K562 (cell line): ENCODE measurements around the gene MYCN. TPM values are rescaled to one million over a fixed set of nuclear protein-coding genes. Genes with fewer than 3 reads are reported as not detected.

Experiments
- ATAC-seq: fragments of 200-7000 bp; cut with Tn5 transposase; 3 replicates; pipeline ENCODE4 v1.9.1; 2020; ENCODE audit warnings: moderate library complexity
- BruUV-seq: library from RNA; stranded (reverse); fragments of 400-500 nt; replicated peaks from 2 replicates; lab custom pipeline; 2021; lab: Mats Ljungman, UMichigan
- CTCF ChIA-PET: fragments of 300-600 bp; formaldehyde crosslinking; extraction: SDS; loops from one replicate; lab custom pipeline; 2021; ENCODE audit warnings: low intra/inter-chr PET ratio; lab: Yijun Ruan, JAX
- POLR2A ChIA-PET: fragments of 300-600, 350-650 bp; sonication (Branson Sonifier 250); formaldehyde crosslinking; extraction: SDS; loops from one replicate; lab custom pipeline; 2021; ENCODE audit warnings: antibody characterized with exemption, inconsistent platforms; lab: Yijun Ruan, JAX
- DNase-seq, 4 experiments: peaks; one replicate each; pipeline versions ENCODE4 v3.0.0 to v3.0.0-alpha.2; 2011 to 2018; ENCODE audit warnings: low spot score in 3 of 4, mixed read lengths in 3 of 4; ENCODE audit errors: extremely low read depth in 1 of 4
- FAIRE-seq: peaks from 2 replicates; lab custom pipeline; 2011; peaks lifted over from hg19 to GRCh38; lab: Jason Lieb, UNC
- H2AFZ ChIP-seq: 2 replicates; pipeline ENCODE4 v1.6.0; 2011; ENCODE audit warnings: low read depth, low read length, control low read depth, inconsistent platforms
- H3K27ac ChIP-seq: fragments of 200-600 bp; 3 replicates; pipeline ENCODE4 v1.8.0; 2011; ENCODE audit warnings: low read depth, mild to moderate bottlenecking, control low read depth, inconsistent platforms, low read length, moderate library complexity, mixed read lengths; ENCODE audit errors: extremely low read depth
- H3K27me3 ChIP-seq, 2 experiments: fragments of 300-600 bp in 1 of 2; 2 replicates in 1 of 2; 3 replicates in 1 of 2; pipeline versions ENCODE4 v1.6.0 to v1.8.0; 2011; ENCODE audit warnings: inconsistent platforms in 2 of 2, low read length in 2 of 2, mild to moderate bottlenecking in 1 of 2, mixed read lengths in 1 of 2, moderate library complexity in 1 of 2; ENCODE audit not compliant: control insufficient read depth in 2 of 2, insufficient read depth in 2 of 2
- H3K36me3 ChIP-seq: fragments of 300-600 bp; 3 replicates; pipeline ENCODE4 v1.8.0; 2011; ENCODE audit warnings: mild to moderate bottlenecking, low read length, inconsistent platforms; ENCODE audit not compliant: control insufficient read depth, insufficient read depth
- H3K4me1 ChIP-seq, 2 experiments: fragments of 200-600 bp in 1 of 2; replicated peaks in 1 of 2; 2 replicates in 1 of 2; 3 replicates in 1 of 2; pipeline versions ENCODE4 v1.5.1 to v1.8.0; 2011; ENCODE audit warnings: inconsistent platforms in 2 of 2, low read length in 2 of 2, mild to moderate bottlenecking in 1 of 2, mixed read lengths in 1 of 2, moderate library complexity in 1 of 2; ENCODE audit not compliant: control insufficient read depth in 2 of 2, insufficient read depth in 2 of 2
- H3K4me2 ChIP-seq: 2 replicates; pipeline ENCODE4 v1.6.1; 2011; ENCODE audit warnings: low read length, control low read depth, inconsistent platforms, mixed read lengths; ENCODE audit not compliant: insufficient read depth
- H3K4me3 ChIP-seq: fragments of 200-600 bp; sonication (generic), shearing (Covaris generic); 2 replicates; pipeline ENCODE4 v1.5.1; 2016; ENCODE audit warnings: control low read depth, inconsistent platforms
- H3K79me2 ChIP-seq: fragments of 200-600 bp; 3 replicates; pipeline ENCODE4 v1.8.0; 2011; ENCODE audit warnings: low read length, inconsistent platforms; ENCODE audit not compliant: control insufficient read depth, insufficient read depth
- H3K9ac ChIP-seq, 2 experiments: 2 replicates each; pipeline versions ENCODE4 v1.6.0 to v1.6.1; 2011; ENCODE audit warnings: low read depth in 2 of 2, low read length in 2 of 2, control low read depth in 1 of 2, inconsistent platforms in 1 of 2, mild to moderate bottlenecking in 1 of 2, mixed read lengths in 1 of 2; ENCODE audit not compliant: insufficient read depth in 1 of 2
- H3K9me1 ChIP-seq: one replicate; pipeline ENCODE4 v1.6.0; 2011; ENCODE audit warnings: inconsistent platforms, mild to moderate bottlenecking, low read length, moderate library complexity; ENCODE audit not compliant: control insufficient read depth, insufficient read depth
- H3K9me3 ChIP-seq: replicated peaks from 2 replicates; pipeline ENCODE4 v1.5.1; 2011; ENCODE audit warnings: low read depth, low read length, inconsistent platforms; ENCODE audit not compliant: control insufficient read depth, insufficient read depth
- H4K20me1 ChIP-seq: replicated peaks from 2 replicates; pipeline ENCODE4 v1.6.1; 2011; ENCODE audit warnings: low read length, inconsistent platforms, mixed read lengths; ENCODE audit not compliant: control insufficient read depth, insufficient read depth
- ATF2 ChIP-seq: sonication (generic); formaldehyde crosslinking; IDR thresholded peaks from 2 replicates; pipeline ENCODE4 v1.8.1; 2022; ENCODE audit warnings: missing genetic modification reagents
- FOSL1 ChIP-seq: fragments of 200-800 bp; sonication (Bioruptor generic); conservative IDR thresholded peaks from 2 replicates; pipeline ENCODE4 v1.6.1; 2016; ENCODE audit warnings: missing genetic modification characterization, missing compliant biosample characterization
- HDAC1 ChIP-seq, 2 experiments: fragments of 450-650 bp; IDR thresholded peaks; 2 replicates each; pipeline ENCODE4 v1.6.1; 2016 to 2017; ENCODE audit warnings: inconsistent platforms in 1 of 2, mild to moderate bottlenecking in 1 of 2, moderate library complexity in 1 of 2
- LCOR ChIP-seq: sonication (generic); formaldehyde crosslinking; IDR thresholded peaks from 2 replicates; pipeline ENCODE4 v1.8.0; 2022; ENCODE audit warnings: mild to moderate bottlenecking, missing genetic modification reagents
- MEF2D ChIP-seq: conservative IDR thresholded peaks from 2 replicates; pipeline ENCODE4 v1.6.1; 2016; ENCODE audit warnings: low read depth, missing genetic modification characterization, missing compliant biosample characterization
- RBBP5 ChIP-seq: fragments of 200-600 bp; sonication (generic); IDR thresholded peaks from 2 replicates; pipeline ENCODE4 v1.6.1; 2012; ENCODE audit warnings: borderline replicate concordance, mild to moderate bottlenecking, low read length, control low read depth, inconsistent platforms; ENCODE audit not compliant: insufficient read depth, poor library complexity, severe bottlenecking
- RBM17 ChIP-seq: fragments of 200-400 bp; formaldehyde crosslinking; IDR thresholded peaks from 2 replicates; pipeline ENCODE4 v1.6.1; 2017; ENCODE audit warnings: low read depth, mild to moderate bottlenecking, low read length, borderline replicate concordance
- SP2 ChIP-seq: IDR thresholded peaks from 2 replicates; pipeline ENCODE4 v1.6.1; 2011; ENCODE audit warnings: mild to moderate bottlenecking, low read depth, low read length, moderate library complexity; ENCODE audit not compliant: poor library complexity, severe bottlenecking; ENCODE audit errors: extremely low read depth
- ZNF764 ChIP-seq: fragments of 250-450 bp; sonication (Bioruptor Pico); IDR thresholded peaks from 2 replicates; pipeline ENCODE4 v1.4.0; 2020; ENCODE audit warnings: low read depth, mild to moderate bottlenecking, moderate library complexity
- WGBS: fragments of 100-300 bp; shearing (Covaris generic); methylation state at CpG from one replicate; pipeline ENCODE4 v1.1.6; 2016; ENCODE audit warnings: low coverage, mixed read lengths; ENCODE audit not compliant: insufficient coverage; ENCODE audit errors: missing lambda C conversion rate; 5-methylcytosine and 5-hydroxymethylcytosine counted together
- in situ Hi-C: fragments of 300-500 bp; cut with MboI; formaldehyde crosslinking; loops from 4 replicates; pipeline ENCODE4 v1.15.0; 2018; ENCODE audit warnings: inconsistent platforms, mixed read lengths
- intact Hi-C: fragments of 100-400 bp; cut with micrococcal nuclease; formaldehyde crosslinking; loops from 2 replicates; pipeline ENCODE4 v1.14.2; 2022
- polyA plus RNA-seq, 8 experiments: library from polyadenylated mRNA; depleted of rRNA in 4 of 8; stranded (reverse) in 5 of 8; unstranded in 3 of 8; fragments of >200 nt; fragmentation: Nextera tagmentation in 2 of 8; fragmentation: Illumina TruSeq in 1 of 8; extraction: Ambion mirVana in 2 of 8; extraction: Trizol in 1 of 8; gene quantifications; 2 replicates each; pipeline versions ENCODE4 v1.2.1 to v1.2.3, GENCODE V29; 2011 to 2014; ENCODE audit warnings: inconsistent platforms in 1 of 8, missing spikeins in 1 of 8
- total RNA-seq, 7 experiments: library from RNA; depleted of rRNA in 6 of 7; stranded (reverse); fragments of >200 nt in 6 of 7; fragmentation: Illumina TruSeq in 2 of 7; extraction: Trizol in 2 of 7; gene quantifications; 2 replicates each; pipeline versions ENCODE4 v1.2.1 to v1.2.3, GENCODE V29; 2011 to 2021; ENCODE audit warnings: low replicate concordance in 1 of 7
- TF ChIP-seq, protein P1 (sequence below): sonication (generic); formaldehyde crosslinking; IDR thresholded peaks from 2 replicates; pipeline ENCODE4 v1.8.1; 2022; ENCODE audit warnings: missing genetic modification reagents

Gene MYCN
- total and polyA plus RNA-seq, 9 of the 15 experiments (the other 6 are each of a cell fraction or from before 2014, with no cell fraction given): not detected

GRCh38 chr2:15970701-15971100 is 30.4 kb downstream of the MYCN start:
- Histone ChIP-seq H3K4me3 (no peak overlapping the region), H3K27ac (no peak overlapping the region), H3K4me1 (no peaks in the 10 kb centered on the region), H3K79me2 (no peaks in the 10 kb centered on the region), H3K9ac (no peak overlapping the region), H3K9me1 (no peaks in the 10 kb centered on the region), H4K20me1 (no peaks in the 10 kb centered on the region), H3K36me3 (no peaks in the 10 kb centered on the region), H3K4me2 (no peak overlapping the region), H3K9me3 (no peaks in the 10 kb centered on the region), H3K27me3 (peaks cover 2 to 11% of the 10 kb centered on the region in 2 experiments; a peak in 4 of 5 replicates), H2AFZ (no peak overlapping the region)
- CTCF ChIA-PET: no interaction called here
- POLR2A ChIA-PET: no interaction called here
- no peak for ATAC-seq
- no peak for DNase-seq
- no peak for TF ChIP-seq SP2
- no peak for TF ChIP-seq MEF2D (tag)
- no peak for TF ChIP-seq RBM17
- TF ChIP-seq LCOR: no peak
- no peak for TF ChIP-seq ZNF764 (CRISPR knock-in tag)
- no peak for TF ChIP-seq FOSL1 (tag)
- no peak for TF ChIP-seq RBBP5
- no peak for TF ChIP-seq ATF2 (CRISPR knock-in tag)
- no peak for TF ChIP-seq HDAC1 (IDR thresholded peaks at IDR 0.05)
- TF ChIP-seq, protein P1, sequence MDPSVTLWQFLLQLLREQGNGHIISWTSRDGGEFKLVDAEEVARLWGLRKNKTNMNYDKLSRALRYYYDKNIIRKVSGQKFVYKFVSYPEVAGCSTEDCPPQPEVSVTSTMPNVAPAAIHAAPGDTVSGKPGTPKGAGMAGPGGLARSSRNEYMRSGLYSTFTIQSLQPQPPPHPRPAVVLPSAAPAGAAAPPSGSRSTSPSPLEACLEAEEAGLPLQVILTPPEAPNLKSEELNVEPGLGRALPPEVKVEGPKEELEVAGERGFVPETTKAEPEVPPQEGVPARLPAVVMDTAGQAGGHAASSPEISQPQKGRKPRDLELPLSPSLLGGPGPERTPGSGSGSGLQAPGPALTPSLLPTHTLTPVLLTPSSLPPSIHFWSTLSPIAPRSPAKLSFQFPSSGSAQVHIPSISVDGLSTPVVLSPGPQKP (CRISPR knock-in tag): no peak
- 1% methylated on average over 5 of the region's 5 CpGs for WGBS
- no peak for FAIRE-seq
- in situ Hi-C loops: no loop called here
- BruUV-seq: no TSS peak
- intact Hi-C loops: no loop called here
